ENCODE data around the gene DIAPH1.

DNA sequence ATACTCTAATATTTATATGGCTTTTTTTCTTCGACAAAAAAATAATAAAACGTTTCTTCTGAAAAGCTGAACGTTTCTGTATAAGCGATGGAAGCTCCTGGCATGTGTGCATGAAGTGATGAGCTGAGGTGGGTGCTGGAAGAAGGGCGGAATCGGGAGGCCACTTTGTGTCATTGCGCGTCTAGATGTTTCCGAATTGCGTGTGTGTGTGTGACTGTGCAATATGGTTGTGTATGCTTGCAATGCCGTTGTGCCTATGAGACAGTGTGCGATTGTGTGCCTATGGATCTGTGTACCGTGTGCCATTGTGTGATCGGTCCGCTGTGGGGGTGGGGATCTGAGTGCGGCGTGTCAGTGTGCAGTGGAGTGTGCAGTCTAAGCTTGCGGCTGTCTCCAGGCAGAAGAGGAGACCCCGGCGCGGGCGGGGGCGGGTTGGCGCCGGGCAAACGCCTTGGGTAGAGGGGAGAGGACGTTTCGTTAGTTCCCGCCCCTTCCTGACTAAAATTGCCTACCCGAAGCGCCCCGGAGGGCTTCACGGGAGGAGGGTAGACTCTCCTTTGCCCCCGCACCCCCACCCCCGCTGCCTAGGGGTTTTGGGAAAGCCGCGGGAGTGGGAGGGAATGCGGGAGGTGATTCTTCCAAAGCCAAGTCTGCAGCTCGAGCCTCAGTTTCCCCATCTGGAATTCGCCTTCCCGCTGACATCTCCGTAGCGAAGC is 105.7 kb downstream of the DIAPH1 start:
- TF ChIP-seq, protein P1, sequence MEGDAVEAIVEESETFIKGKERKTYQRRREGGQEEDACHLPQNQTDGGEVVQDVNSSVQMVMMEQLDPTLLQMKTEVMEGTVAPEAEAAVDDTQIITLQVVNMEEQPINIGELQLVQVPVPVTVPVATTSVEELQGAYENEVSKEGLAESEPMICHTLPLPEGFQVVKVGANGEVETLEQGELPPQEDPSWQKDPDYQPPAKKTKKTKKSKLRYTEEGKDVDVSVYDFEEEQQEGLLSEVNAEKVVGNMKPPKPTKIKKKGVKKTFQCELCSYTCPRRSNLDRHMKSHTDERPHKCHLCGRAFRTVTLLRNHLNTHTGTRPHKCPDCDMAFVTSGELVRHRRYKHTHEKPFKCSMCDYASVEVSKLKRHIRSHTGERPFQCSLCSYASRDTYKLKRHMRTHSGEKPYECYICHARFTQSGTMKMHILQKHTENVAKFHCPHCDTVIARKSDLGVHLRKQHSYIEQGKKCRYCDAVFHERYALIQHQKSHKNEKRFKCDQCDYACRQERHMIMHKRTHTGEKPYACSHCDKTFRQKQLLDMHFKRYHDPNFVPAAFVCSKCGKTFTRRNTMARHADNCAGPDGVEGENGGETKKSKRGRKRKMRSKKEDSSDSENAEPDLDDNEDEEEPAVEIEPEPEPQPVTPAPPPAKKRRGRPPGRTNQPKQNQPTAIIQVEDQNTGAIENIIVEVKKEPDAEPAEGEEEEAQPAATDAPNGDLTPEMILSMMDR (IDR thresholded peaks at IDR 0.05; ENCODE audit: low read depth, low read length) = no peak
- TF ChIP-seq POLR2A (IDR thresholded peaks at IDR 0.05; ENCODE audit: extremely low read depth, insufficient read length) = no peak
- TF ChIP-seq MYC (IDR thresholded peaks at IDR 0.05; ENCODE audit: low read depth, low read length) = no peak
